ENCODE results near the gene ASPDH.

ASPDH gene

GRCh38 chr19:50495020-50495531 is 18.6 kb downstream of the ASPDH start:
- Histone ChIP-seq H2AFZ (ENCODE audit: low read depth) (no peak overlapping the region), H3K4me1 (ENCODE audit: low read depth, poor library complexity, severe bottlenecking) (no peaks in the 10 kb centered on the region), H3K9ac (no peak overlapping the region), H3K79me2 (ENCODE audit: insufficient read depth, low read depth) (no peaks in the 10 kb centered on the region), H4K20me1 (ENCODE audit: insufficient read depth) (no peaks in the 10 kb centered on the region), H3K4me3 (IDR thresholded peaks at IDR 0.05; ENCODE audit: insufficient read depth, low read depth, low read length) (no peak overlapping the region), H3K27ac (no peak overlapping the region), H3K4me2 (no peak overlapping the region), H3K36me3 (ENCODE audit: insufficient read depth) (no peaks in the 10 kb centered on the region), H3K27me3 (ENCODE audit: insufficient read depth, low read depth) (no peaks in the 10 kb centered on the region)
- no peak for TF ChIP-seq CTCF (conservative IDR thresholded peaks at IDR 0.05; ENCODE audit: low read depth, low read length)

- Histone ChIP-seq H3K9ac (no peak overlapping the region), H4K20me1 (ENCODE audit: insufficient read depth) (no peaks in the 10 kb centered on the region), H3K79me2 (ENCODE audit: insufficient read depth, low read depth) (no peaks in the 10 kb centered on the region), H3K36me3 (ENCODE audit: insufficient read depth) (no peaks in the 10 kb centered on the region), H3K4me1 (ENCODE audit: low read depth, poor library complexity, severe bottlenecking) (no peaks in the 10 kb centered on the region), H3K4me2 (no peak overlapping the region), H2AFZ (ENCODE audit: low read depth) (no peak overlapping the region), H3K27ac (no peak overlapping the region), H3K27me3 (ENCODE audit: insufficient read depth, low read depth) (no peaks in the 10 kb centered on the region), H3K4me3 (IDR thresholded peaks at IDR 0.05; ENCODE audit: insufficient read depth, low read depth, low read length) (no peak overlapping the region)
- TF ChIP-seq CTCF (conservative IDR thresholded peaks at IDR 0.05; ENCODE audit: low read depth, low read length): no peak
These were observed 19.3 kb downstream of the ASPDH start for GRCh38 chr19:50494186-50495019.

- H3K4me2 ChIP-seq: no peak overlapping the region
- H3K36me3 ChIP-seq (ENCODE audit: insufficient read depth): no peaks in the 10 kb centered on the region
- H3K27me3 ChIP-seq (ENCODE audit: insufficient read depth, low read depth): no peaks in the 10 kb centered on the region
- no peak for TF ChIP-seq CTCF (conservative IDR thresholded peaks at IDR 0.05; ENCODE audit: low read depth, low read length)
- H2AFZ ChIP-seq (ENCODE audit: low read depth): no peak overlapping the region
- H4K20me1 ChIP-seq (ENCODE audit: insufficient read depth): no peaks in the 10 kb centered on the region
- H3K4me3 ChIP-seq (IDR thresholded peaks at IDR 0.05; ENCODE audit: insufficient read depth, low read depth, low read length): no peak overlapping the region
- no peak overlapping the region for H3K9ac ChIP-seq
- no peaks in the 10 kb centered on the region for H3K79me2 ChIP-seq (ENCODE audit: insufficient read depth, low read depth)
- no peak overlapping the region for H3K27ac ChIP-seq
- no peaks in the 10 kb centered on the region for H3K4me1 ChIP-seq (ENCODE audit: low read depth, poor library complexity, severe bottlenecking)
These were observed 20.5 kb downstream of the ASPDH start for GRCh38 chr19:50493171-50493570.

- Histone ChIP-seq H3K27ac (no peak overlapping the region), H3K4me1 (ENCODE audit: low read depth, poor library complexity, severe bottlenecking) (no peaks in the 10 kb centered on the region), H3K27me3 (ENCODE audit: insufficient read depth, low read depth) (no peaks in the 10 kb centered on the region), H4K20me1 (ENCODE audit: insufficient read depth) (no peaks in the 10 kb centered on the region), H3K79me2 (ENCODE audit: insufficient read depth, low read depth) (no peaks in the 10 kb centered on the region), H3K4me2 (no peak overlapping the region), H3K4me3 (IDR thresholded peaks at IDR 0.05; ENCODE audit: insufficient read depth, low read depth, low read length) (no peak overlapping the region), H3K36me3 (ENCODE audit: insufficient read depth) (no peaks in the 10 kb centered on the region), H2AFZ (ENCODE audit: low read depth) (no peak overlapping the region), H3K9ac (no peak overlapping the region)
- no peak for TF ChIP-seq CTCF (conservative IDR thresholded peaks at IDR 0.05; ENCODE audit: low read depth, low read length)
These were observed 21.2 kb downstream of the ASPDH start for GRCh38 chr19:50492303-50493052.
